Muscle layer of duodenum (tissue), 2 donors: ENCODE data around the gene PTPRM.

ENCODE experiments used
- H3K27ac ChIP-seq: one replicate; pipeline ENCODE4 v1.7.0; 2013; ENCODE audit warnings: mild to moderate bottlenecking, low read length
- H3K27me3 ChIP-seq: one replicate; pipeline ENCODE4 v1.7.0; 2013; ENCODE audit warnings: low read depth, mild to moderate bottlenecking, control low read depth, low read length
- H3K36me3 ChIP-seq, 2 donors: one replicate each; pipeline ENCODE4 v1.7.0; 2013; ENCODE audit warnings: low read length in 2 of 2, control low read depth in 1 of 2, mild to moderate bottlenecking in 1 of 2; ENCODE audit not compliant: insufficient read depth in 2 of 2, control insufficient read depth in 1 of 2
- H3K4me1 ChIP-seq, 2 donors: one replicate each; pipeline ENCODE4 v1.7.0; 2013; ENCODE audit warnings: low read length in 2 of 2, mild to moderate bottlenecking in 2 of 2, control low read depth in 1 of 2, moderate library complexity in 1 of 2; ENCODE audit not compliant: insufficient read depth in 2 of 2, control insufficient read depth in 1 of 2
- H3K4me3 ChIP-seq, 2 donors: one replicate each; pipeline ENCODE4 v1.7.0; 2013; ENCODE audit warnings: low read length in 2 of 2, low read depth in 1 of 2, mild to moderate bottlenecking in 1 of 2
- H3K9me3 ChIP-seq, 2 donors: one replicate each; pipeline ENCODE4 v1.7.0; 2013; ENCODE audit warnings: low read length in 2 of 2, control low read depth in 1 of 2, mild to moderate bottlenecking in 1 of 2; ENCODE audit not compliant: control insufficient read depth in 1 of 2
- donor health status: healthy.

PTPRM gene

DNA sequence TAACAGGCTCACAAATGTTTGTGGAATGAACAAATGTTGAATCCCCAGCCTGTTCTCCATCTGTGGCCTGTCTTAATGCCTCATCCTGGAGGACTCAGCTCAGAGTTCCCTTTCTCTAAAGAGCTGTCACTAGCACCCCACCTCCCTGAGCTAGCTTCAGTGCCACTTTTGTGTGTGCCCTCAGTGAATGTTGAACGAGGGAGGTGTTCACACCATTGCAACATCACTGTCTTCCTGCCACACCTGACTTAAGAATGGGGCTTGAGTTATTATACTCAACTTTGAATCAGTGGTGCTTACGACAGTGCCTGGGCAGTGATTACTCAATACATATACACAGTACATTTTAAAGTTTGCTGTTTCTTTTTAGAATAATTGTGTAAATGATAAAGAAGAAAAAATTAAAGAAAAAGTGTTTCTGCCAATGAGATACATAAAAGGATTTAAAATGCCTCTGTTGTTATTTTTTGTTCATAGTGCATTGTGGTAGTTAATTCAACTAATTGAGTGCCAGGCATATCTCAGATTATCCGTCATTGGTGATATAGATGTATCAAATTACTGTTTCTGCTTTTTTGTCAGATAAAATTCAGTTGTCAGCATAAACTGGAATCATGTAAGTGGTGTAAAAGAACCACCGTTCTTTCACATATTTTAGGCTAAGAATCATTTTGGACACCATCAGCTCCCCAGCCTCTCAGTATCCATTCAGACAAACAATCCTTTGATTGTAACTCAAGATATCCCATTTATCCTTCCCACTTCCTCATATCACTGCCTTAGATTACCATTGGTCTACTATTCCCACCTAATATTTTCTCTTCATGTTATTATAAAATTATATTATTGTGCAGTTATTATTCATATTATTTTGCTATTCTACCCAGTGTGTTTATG lies 304.7 kb downstream of the PTPRM start:
- H3K27ac ChIP-seq: no peak overlapping the region
- no peaks in the 10 kb centered on the region for H3K36me3 ChIP-seq
- H3K4me3 ChIP-seq: no peak overlapping the region
- H3K4me1 ChIP-seq: peaks cover 0 to 3% of the 10 kb centered on the region in 2 donors
- H3K27me3 ChIP-seq: no peaks in the 10 kb centered on the region
- H3K9me3 ChIP-seq: no peaks in the 10 kb centered on the region

DNA sequence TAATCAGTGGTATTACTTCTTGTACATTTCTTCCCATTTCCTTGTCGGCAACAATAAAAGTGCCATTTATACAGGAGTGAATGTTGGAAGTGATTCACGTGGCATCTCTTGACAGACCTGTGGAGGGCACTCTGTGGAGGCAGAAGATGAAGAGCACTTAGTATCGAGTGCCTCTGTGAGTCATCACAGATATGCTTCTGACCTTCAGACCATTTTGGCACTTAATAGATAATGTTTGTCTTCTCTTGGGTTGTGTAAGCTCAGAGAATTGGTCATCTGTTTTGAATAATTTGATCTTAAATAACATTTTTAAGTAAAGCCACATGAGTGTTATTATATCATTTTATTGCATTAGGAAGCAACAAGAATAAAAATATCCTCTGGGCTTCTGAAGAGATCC lies 305.5 kb downstream of the PTPRM start:
- Histone ChIP-seq H3K4me1 (peaks cover 0 to 3% of the 10 kb centered on the region in 2 donors), H3K27me3 (no peaks in the 10 kb centered on the region), H3K36me3 (no peaks in the 10 kb centered on the region), H3K9me3 (no peaks in the 10 kb centered on the region), H3K27ac (no peak overlapping the region), H3K4me3 (no peak overlapping the region)

DNA sequence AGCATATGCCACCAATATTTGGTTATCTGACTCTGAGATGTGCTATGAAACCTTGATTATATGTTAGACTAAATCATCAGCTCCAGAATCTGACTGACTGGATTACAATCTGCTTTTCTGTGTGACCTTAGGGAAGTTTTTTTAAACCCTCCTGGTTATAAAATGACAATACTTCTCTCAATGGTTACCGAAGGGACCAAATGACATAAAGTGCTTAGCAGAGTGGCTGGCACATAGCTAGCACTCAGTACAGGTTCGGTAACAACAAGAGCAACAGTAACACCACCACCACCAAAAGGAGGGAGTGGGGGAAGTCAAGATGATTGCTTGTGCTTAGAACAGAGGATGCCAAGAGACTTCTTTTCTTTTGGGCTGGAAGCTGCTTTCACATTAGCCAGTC lies 306.2 kb downstream of the PTPRM start:
- Histone ChIP-seq H3K27me3 (no peaks in the 10 kb centered on the region), H3K36me3 (no peaks in the 10 kb centered on the region), H3K4me1 (peaks cover 0 to 3% of the 10 kb centered on the region in 2 donors), H3K4me3 (no peak overlapping the region), H3K9me3 (no peaks in the 10 kb centered on the region), H3K27ac (no peak overlapping the region)

DNA sequence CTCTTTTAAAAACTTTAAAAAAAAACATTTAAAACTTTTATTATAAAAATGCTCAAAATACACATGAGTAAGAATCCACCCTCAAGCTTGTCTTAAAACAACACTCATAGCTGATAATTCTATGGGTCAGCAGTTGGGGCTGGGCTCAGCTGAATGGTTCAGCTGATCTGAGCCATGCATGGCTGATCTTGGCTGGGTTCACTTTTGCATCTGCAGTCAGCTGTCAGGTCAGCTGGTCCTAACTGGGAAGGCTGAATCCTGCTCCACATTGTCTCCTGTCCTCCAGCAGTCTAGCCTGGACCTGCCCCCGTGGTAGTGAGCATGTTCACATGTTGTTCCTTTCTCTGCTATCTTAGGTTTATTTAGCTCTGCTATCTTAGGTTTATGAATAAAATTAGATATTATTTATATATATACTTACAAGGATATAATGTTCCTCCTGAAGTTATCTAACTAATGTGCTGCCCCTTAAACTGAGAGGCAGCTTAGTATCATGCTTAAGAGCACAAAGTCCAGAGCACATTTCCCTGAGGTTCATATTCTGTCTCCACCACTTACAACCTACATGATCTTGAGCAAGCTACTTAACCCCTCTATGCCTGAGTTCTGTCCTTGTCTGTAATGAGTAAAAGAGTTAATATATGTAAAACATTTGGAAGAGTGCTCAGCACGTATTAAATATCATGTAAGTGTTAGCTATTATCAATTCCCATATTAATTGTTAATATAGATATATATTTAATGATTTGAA lies 309.4 kb downstream of the PTPRM start:
- Histone ChIP-seq H3K9me3 (no peaks in the 10 kb centered on the region), H3K27me3 (no peaks in the 10 kb centered on the region), H3K36me3 (no peaks in the 10 kb centered on the region), H3K4me1 (peaks cover 0 to 3% of the 10 kb centered on the region in 2 donors), H3K27ac (no peak overlapping the region), H3K4me3 (no peak overlapping the region)

DNA sequence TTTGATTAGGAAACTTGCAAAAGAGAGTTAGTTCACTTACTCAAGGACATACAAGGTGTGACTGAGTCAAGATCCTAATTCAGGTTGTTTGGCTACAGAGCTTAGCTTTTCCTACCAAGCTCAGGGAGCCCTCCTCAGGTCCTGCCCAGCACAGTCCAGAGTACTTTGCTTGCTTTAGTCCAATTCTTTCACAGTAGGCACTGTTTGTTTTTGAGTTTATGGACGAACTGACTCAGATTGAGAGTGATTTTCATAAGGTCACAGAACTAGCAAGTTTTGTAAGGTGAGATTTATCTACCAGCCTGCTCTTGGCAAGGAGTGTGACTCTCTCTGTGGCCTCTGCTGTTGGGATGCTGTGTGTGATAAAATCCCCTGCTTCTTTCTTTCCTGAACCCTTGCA lies 310.5 kb downstream of the PTPRM start:
- no peaks in the 10 kb centered on the region for H3K36me3 ChIP-seq
- no peak overlapping the region for H3K27ac ChIP-seq
- H3K4me1 ChIP-seq: peaks cover 0 to under 1% of the 10 kb centered on the region in 2 donors
- H3K27me3 ChIP-seq: no peaks in the 10 kb centered on the region
- no peaks in the 10 kb centered on the region for H3K9me3 ChIP-seq
- H3K4me3 ChIP-seq: no peak overlapping the region

DNA sequence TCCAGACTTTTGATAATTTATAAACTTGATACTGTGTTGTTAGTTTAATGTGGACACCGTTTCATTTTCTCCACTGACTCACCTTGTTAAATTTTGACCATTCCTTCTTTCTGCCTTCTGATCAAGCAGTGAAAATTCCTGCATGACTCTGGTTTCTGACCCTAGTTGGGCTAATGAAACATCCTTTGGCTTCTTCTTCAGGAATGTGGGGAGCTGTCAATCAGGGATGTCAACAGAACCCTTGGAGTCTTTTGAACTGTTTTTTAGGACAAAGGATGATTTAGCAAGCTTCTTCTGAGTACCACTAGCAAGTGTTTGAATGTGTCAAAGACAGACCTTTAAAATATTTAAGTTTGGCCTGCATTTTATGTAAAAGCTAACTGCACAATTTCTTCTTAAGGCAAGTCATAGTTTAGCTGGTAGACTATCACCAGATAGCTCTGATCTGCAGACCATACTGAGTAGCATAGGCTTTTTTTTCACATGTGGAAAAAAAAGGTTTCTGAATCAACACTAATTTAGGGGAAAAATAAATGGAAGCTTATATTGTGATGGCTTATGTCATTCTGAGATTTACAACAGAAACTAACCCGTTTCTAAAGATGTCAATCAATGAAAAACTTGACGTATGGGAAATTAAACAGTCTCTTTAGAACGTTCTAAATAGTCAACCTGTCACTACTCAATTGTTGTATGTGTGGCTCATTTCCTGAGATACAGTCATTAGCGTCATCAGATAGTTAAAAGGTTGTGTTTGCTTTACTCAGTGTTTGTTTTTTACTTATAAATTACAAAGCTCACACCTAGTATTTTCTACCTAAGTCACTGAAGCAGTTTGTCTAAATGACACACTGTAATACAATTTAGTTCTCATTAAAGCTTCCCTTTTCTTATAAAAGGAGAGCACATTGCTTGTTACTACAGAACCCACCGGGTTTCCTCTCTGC lies 311.4 kb downstream of the PTPRM start:
- no peaks in the 10 kb centered on the region for H3K9me3 ChIP-seq
- no peak overlapping the region for H3K4me3 ChIP-seq
- H3K4me1 ChIP-seq: no peaks in the 10 kb centered on the region
- no peaks in the 10 kb centered on the region for H3K27me3 ChIP-seq
- no peaks in the 10 kb centered on the region for H3K36me3 ChIP-seq
- no peak overlapping the region for H3K27ac ChIP-seq

DNA sequence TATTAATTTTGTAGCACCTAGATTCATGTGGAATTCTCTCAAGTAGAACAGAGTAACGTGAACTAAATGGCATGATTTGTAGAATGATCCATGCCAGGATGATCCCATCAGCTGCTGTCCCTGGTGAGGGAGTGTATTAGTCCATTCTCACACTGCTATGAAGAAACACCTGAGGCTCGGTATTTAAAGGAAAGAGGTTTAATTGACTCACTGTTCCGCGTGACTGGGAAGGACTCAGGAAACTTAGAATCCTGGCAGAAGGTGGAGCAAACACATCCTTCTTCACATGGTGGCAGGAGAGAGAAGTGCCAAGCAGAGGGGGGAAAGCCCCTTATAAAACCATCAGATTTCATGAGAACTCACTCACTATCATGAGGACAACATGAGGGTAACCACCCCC lies 312.6 kb downstream of the PTPRM start:
- no peak overlapping the region for H3K27ac ChIP-seq
- H3K27me3 ChIP-seq: no peaks in the 10 kb centered on the region
- no peaks in the 10 kb centered on the region for H3K9me3 ChIP-seq
- no peak overlapping the region for H3K4me3 ChIP-seq
- H3K4me1 ChIP-seq: no peaks in the 10 kb centered on the region
- no peaks in the 10 kb centered on the region for H3K36me3 ChIP-seq

DNA sequence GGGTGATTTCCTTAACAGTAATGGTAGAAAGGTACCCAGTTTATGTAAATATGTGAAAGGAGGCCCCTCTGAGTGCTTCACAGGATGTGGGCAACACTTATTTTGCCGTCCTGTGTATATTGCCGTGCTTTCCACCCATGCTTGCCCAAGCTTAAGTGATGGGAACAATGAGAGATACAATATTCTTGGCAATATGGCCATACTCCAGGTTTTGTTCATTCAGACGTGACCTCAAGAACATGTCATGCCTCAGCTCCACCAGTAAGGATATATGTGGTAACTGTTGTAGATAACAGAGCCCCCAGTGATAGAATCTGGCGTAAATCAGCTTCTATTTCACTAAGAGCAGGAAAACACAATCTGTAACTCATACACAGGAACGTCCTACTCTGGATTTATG lies 318.7 kb downstream of the PTPRM start:
- Histone ChIP-seq H3K27me3 (no peaks in the 10 kb centered on the region), H3K36me3 (no peaks in the 10 kb centered on the region), H3K9me3 (no peaks in the 10 kb centered on the region), H3K27ac (no peak overlapping the region), H3K4me1 (peaks cover 0 to 9% of the 10 kb centered on the region in 2 donors), H3K4me3 (no peak overlapping the region)

GRCh38 chr18:7886436-7886835 lies 319.3 kb downstream of the PTPRM start:
- H3K9me3 ChIP-seq: no peaks in the 10 kb centered on the region
- no peak overlapping the region for H3K4me3 ChIP-seq
- no peaks in the 10 kb centered on the region for H3K36me3 ChIP-seq
- H3K4me1 ChIP-seq: peaks cover 0 to 9% of the 10 kb centered on the region in 2 donors
- H3K27ac ChIP-seq: no peak overlapping the region
- H3K27me3 ChIP-seq: no peaks in the 10 kb centered on the region

DNA sequence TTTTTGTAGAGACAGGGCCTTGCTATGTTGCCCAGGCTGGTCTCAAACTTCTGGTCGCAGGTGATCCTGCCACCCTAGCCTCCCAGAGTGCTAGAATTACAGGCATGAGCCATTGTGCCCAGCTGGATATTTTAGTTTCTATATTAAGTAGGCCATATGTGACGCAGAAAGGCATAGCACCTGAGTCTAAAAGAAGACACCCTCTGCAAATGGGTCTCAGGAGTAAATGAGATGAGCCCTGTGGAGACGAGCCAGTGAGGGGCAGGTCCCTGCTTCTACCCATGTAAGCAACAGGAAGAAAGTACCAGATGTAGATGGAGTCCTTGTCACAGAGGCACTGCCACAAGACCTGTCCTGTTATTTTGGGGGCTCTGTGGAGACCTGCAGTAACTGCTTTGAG lies 322.4 kb downstream of the PTPRM start:
- H3K9me3 ChIP-seq: no peaks in the 10 kb centered on the region
- H3K27ac ChIP-seq: no peak overlapping the region
- H3K4me1 ChIP-seq: peaks cover 0 to 9% of the 10 kb centered on the region in 2 donors
- no peaks in the 10 kb centered on the region for H3K36me3 ChIP-seq
- H3K4me3 ChIP-seq: no peak overlapping the region
- H3K27me3 ChIP-seq: no peaks in the 10 kb centered on the region

- Histone ChIP-seq H3K27me3 (no peaks in the 10 kb centered on the region), H3K27ac (no peak overlapping the region)
Measured at GRCh38 chr18:7890075-7890474, 323.0 kb downstream of the PTPRM start.

More at GRCh38 chr18:7890075-7890474, 323.0 kb downstream of the PTPRM start:
- no peaks in the 10 kb centered on the region for H3K36me3 ChIP-seq
- no peaks in the 10 kb centered on the region for H3K9me3 ChIP-seq
- peaks cover 0 to 9% of the 10 kb centered on the region in 2 donors for H3K4me1 ChIP-seq
- H3K4me3 ChIP-seq: no peak overlapping the region
